ENCODE measurements around the gene NAXD. TPM values are rescaled to one million over a fixed set of nuclear protein-coding genes. Genes with fewer than 3 reads are reported as not detected.
"Not testable (repeated sequence)": the region's sequence is repeated elsewhere in the genome, so short reads cannot be mapped to it uniquely, and the experiment has no call there.

NAXD gene
- total and polyA plus RNA-seq, 4 experiments from 2014 or later = 20.4 to 33.4 (median 26.5) TPM

DNA sequence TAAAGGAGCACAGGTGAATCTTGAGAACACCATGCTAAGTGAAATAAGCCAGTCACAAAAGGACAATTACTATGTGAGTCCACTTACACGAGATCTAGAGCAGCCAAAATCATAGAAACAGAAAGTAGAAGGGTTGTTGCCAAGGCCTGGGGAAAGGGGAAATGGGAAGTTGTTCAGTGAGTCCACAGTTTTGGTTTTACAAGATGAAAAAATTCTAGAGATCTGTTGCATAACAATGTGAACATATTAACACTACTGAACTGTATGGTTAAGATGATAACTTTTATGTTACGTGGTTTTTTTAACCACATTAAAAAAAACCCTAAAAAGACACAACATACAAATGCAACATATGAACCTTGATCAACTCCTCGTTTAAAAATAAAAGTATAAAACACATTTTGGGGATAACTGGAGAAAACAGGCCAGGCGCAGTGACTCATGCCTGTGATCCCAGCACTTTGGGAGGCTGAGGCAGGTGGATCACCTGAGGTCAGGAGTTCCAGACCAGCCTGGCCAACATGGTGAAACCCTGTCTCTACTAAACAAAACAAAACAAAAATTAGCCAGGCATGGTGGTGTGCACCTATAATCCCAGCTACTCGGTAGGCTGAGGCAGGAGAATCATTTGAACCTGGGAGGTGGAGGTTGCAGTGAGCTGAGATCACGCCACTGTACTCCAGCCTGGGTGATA is 43.0 kb downstream of the NAXD start:
- DNase-seq = peak in 4 of 5 donors; percentile 16 to 47 (median 20)
- H3K4me3 ChIP-seq (ENCODE audit: low read length in 2 of 2); H3K9me3 ChIP-seq (ENCODE audit: control insufficient read depth in 1 of 2, low read length in 2 of 2); CTCF ChIA-PET (ENCODE audit: partially characterized antibody); H3K27me3 Mint-ChIP-seq; H3K27ac ChIP-seq (ENCODE audit: low read depth, low read length); H3K27me3 ChIP-seq (ENCODE audit: insufficient read depth, low read length); intact Hi-C loops (cut with micrococcal nuclease); H3K9me3 Mint-ChIP-seq: not testable (repeated sequence)
- H3K36me3 Mint-ChIP-seq = peaks cover 44 to 62% of the 10 kb centered on the region in 2 donors
- peaks cover 34% of the 10 kb centered on the region for H3K36me3 ChIP-seq (ENCODE audit: insufficient read depth, low read length)
- peaks cover 25 to 45% (median 33%) of the 10 kb centered on the region in 4 donors for H3K4me1 Mint-ChIP-seq
- peak overlapping the region; percentile 30 to 79 (median 75) for H3K27ac Mint-ChIP-seq
- peak overlapping the region in 6 of 8 donors; percentile 3 to 51 (median 30) for H3K4me3 Mint-ChIP-seq
- H3K4me1 ChIP-seq (ENCODE audit: insufficient read depth, low read length) = peaks cover 23% of the 10 kb centered on the region
- POLR2A ChIA-PET (ENCODE audit: partially characterized antibody) = interaction anchor here (1.4 kb wide), 1 partner anchor 54 kb away, joined by 3 read pairs; no protein-coding TSS in a partner anchor

DNA sequence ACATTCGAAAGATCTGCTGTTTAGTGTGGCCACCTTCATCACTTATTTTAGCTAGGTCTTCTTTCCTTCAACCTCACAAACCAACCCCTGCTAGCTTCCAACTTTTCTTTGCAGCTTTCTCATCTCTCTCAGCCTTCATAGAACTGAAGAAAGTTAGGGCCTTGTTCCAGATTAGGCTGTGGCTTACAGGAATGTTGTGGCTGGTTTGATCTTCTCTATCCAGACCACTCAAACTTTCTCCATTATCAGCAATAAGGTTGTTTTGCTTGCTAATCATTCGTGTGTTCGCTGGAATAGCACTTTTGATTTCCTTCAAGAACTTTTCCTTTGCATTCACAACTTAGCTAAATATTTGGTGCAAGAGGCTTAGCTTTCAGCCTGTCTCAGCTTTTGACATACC is 45.9 kb downstream of the NAXD start:
- Histone ChIP-seq H3K27me3 (ENCODE audit: insufficient read depth, low read length) (no peaks in the 10 kb centered on the region), H3K4me1 (ENCODE audit: insufficient read depth, low read length) (peaks cover 23% of the 10 kb centered on the region), H3K4me3 (ENCODE audit: low read length in 2 of 2) (no peak overlapping the region), H3K27ac (ENCODE audit: low read depth, low read length) (no peak overlapping the region), H3K36me3 (ENCODE audit: insufficient read depth, low read length) (peaks cover 42% of the 10 kb centered on the region), H3K9me3 (ENCODE audit: control insufficient read depth in 1 of 2, low read length in 2 of 2) (no peaks in the 10 kb centered on the region)
- peaks cover 56 to 71% of the 10 kb centered on the region in 2 donors for H3K36me3 Mint-ChIP-seq
- POLR2A ChIA-PET (ENCODE audit: partially characterized antibody) = no interaction called here
- CTCF ChIA-PET (ENCODE audit: partially characterized antibody) = interaction anchor here (2.1 kb wide), 1 partner anchor 21 kb away, joined by 8 read pairs; no protein-coding TSS in a partner anchor
- no peak for DNase-seq
- H3K27me3 Mint-ChIP-seq = no peaks in the 10 kb centered on the region
- no peak overlapping the region for H3K4me3 Mint-ChIP-seq
- intact Hi-C loops (cut with micrococcal nuclease) = no loop called here
- peaks cover 24 to 35% (median 30%) of the 10 kb centered on the region in 4 donors for H3K4me1 Mint-ChIP-seq
- H3K27ac Mint-ChIP-seq = peak overlapping the region in 1 of 7 donors; percentile 43
- peaks cover 0 to 4% (median 0%) of the 10 kb centered on the region in 8 donors for H3K9me3 Mint-ChIP-seq

DNA sequence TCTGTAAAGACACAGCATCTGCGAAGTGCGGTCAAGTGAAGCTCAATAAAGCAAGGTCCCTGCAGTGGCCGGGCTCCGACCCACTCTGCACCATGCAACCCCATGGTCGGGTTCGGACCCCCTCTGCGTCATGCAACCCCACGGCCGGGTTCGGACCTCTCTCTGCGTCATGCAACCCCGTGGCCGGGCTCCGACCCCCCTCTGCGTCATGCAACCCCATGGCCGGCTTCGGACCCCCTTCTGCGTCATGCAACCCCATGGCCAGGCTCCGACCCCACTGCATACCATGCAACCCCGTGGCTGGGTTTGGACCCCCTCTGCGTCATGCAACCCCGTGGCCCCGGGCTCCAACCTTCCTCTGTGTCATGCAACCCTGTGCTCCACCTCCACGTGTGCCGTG is 46.7 kb downstream of the NAXD start:
- Mint-ChIP-seq H3K4me1 (peaks cover 23 to 34% (median 28%) of the 10 kb centered on the region in 4 donors), H3K27ac (peak overlapping the region in 2 of 7 donors; percentile 63 to 65), H3K9me3 (peaks cover 0 to 4% (median 0%) of the 10 kb centered on the region in 8 donors), H3K27me3 (no peaks in the 10 kb centered on the region), H3K4me3 (peak overlapping the region in 1 of 8 donors; percentile 11), H3K36me3 (peaks cover 60 to 76% of the 10 kb centered on the region in 2 donors)
- peaks cover 50% of the 10 kb centered on the region for H3K36me3 ChIP-seq (ENCODE audit: insufficient read depth, low read length)
- ChIA-PET POLR2A (ENCODE audit: partially characterized antibody) (no interaction called here), CTCF (ENCODE audit: partially characterized antibody) (interaction anchor here (1.3 to 2.1 kb wide), 2 partner anchors 20 to 68 kb away, joined by 3 to 8 read pairs; no protein-coding TSS in a partner anchor)
- DNase-seq = no peak
- no peak overlapping the region for H3K4me3 ChIP-seq (ENCODE audit: low read length in 2 of 2)
- no peaks in the 10 kb centered on the region for H3K27me3 ChIP-seq (ENCODE audit: insufficient read depth, low read length)
- intact Hi-C loops (cut with micrococcal nuclease) = no loop called here
- peaks cover 23% of the 10 kb centered on the region for H3K4me1 ChIP-seq (ENCODE audit: insufficient read depth, low read length)
- H3K9me3 ChIP-seq (ENCODE audit: control insufficient read depth in 1 of 2, low read length in 2 of 2) = no peaks in the 10 kb centered on the region
- no peak overlapping the region for H3K27ac ChIP-seq (ENCODE audit: low read depth, low read length)

DNA sequence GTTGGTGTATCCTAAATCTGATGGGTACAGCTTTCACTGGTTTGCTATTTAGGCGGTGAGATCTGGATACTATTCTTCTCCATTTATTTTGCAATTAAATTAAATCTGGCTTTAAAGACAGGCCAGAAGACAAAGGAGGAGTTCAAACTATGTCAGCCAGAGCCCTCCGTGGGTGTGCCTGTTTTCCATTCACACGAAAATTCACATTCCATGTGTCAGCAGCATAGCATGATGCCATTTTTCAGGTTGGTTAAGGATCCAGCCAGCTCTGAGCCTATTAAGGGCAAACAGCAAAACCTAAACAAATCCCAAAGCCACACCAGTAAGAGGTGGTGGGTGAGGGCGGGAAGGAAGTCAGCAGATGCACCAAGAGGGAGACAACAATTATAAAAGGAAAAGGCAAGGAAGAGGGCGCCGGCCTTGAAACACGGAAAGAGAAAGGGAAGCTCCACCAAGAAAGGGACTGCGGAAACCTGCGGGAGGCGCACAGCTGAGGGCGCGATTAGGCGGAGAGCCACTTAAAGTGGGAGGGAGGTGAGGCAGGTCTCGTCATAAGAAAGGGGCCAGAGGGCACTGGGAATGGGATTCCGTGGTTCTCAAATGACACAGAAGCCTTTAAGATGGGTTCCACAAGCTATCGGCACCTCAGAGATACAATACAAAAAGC is 47.6 kb downstream of the NAXD start:
- no peak for DNase-seq

DNA sequence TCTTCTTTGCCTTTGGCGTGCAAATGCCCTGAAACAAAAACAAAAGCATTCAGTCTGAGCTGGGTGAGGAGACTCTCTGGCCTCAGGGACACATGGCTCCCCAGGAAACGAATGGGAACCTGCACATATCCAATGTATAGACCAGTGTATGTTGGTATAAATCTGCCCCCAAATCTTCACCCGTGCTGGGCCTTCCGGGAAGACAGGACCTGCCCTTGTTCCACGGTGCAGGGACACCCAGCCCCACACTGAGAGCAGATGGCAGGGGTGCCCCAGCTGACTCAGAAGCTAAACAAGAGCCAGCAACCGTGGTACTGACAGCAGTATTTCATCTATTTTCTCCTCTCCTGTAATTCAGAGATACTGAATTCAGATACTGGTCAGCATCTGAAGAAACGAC is 48.1 kb downstream of the NAXD start:
- ChIA-PET POLR2A (ENCODE audit: partially characterized antibody) (interaction anchor here (0.8 kb wide), 1 partner anchor 52 kb away, joined by 3 read pairs; no protein-coding TSS in a partner anchor), CTCF (ENCODE audit: partially characterized antibody) (interaction anchor here (2.1 kb wide), 1 partner anchor 32 kb away, joined by 5 read pairs; no protein-coding TSS in a partner anchor)
- Histone ChIP-seq H3K4me1 (ENCODE audit: insufficient read depth, low read length) (peaks cover 9% of the 10 kb centered on the region), H3K27me3 (ENCODE audit: insufficient read depth, low read length) (no peaks in the 10 kb centered on the region), H3K36me3 (ENCODE audit: insufficient read depth, low read length) (peaks cover 61% of the 10 kb centered on the region), H3K9me3 (ENCODE audit: control insufficient read depth in 1 of 2, low read length in 2 of 2) (no peaks in the 10 kb centered on the region), H3K4me3 (ENCODE audit: low read length in 2 of 2) (no peak overlapping the region), H3K27ac (ENCODE audit: low read depth, low read length) (no peak overlapping the region)
- peaks cover 12 to 20% (median 16%) of the 10 kb centered on the region in 4 donors for H3K4me1 Mint-ChIP-seq
- H3K36me3 Mint-ChIP-seq = peaks cover 63 to 81% of the 10 kb centered on the region in 2 donors
- intact Hi-C loops (cut with micrococcal nuclease) = no loop called here
- H3K4me3 Mint-ChIP-seq = no peak overlapping the region
- peaks cover 0 to 4% (median 0%) of the 10 kb centered on the region in 8 donors for H3K9me3 Mint-ChIP-seq
- DNase-seq = no peak
- H3K27me3 Mint-ChIP-seq = no peaks in the 10 kb centered on the region
- peak overlapping the region in 2 of 7 donors; percentile 8 to 46 for H3K27ac Mint-ChIP-seq

More for the DNA sequence above, 47.6 kb downstream of the NAXD start:
- Mint-ChIP-seq H3K4me3 (no peak overlapping the region), H3K27ac (no peak overlapping the region), H3K36me3 (peaks cover 63 to 84% of the 10 kb centered on the region in 2 donors), H3K9me3 (peaks cover 0 to 4% (median 0%) of the 10 kb centered on the region in 8 donors), H3K4me1 (peaks cover 18 to 26% (median 22%) of the 10 kb centered on the region in 4 donors), H3K27me3 (no peaks in the 10 kb centered on the region)
- ChIA-PET CTCF (ENCODE audit: partially characterized antibody) (interaction anchor here (1.3 to 2.1 kb wide), 2 partner anchors 31 to 69 kb away, joined by 3 to 5 read pairs; no protein-coding TSS in a partner anchor), POLR2A (ENCODE audit: partially characterized antibody) (no interaction called here)
- Histone ChIP-seq H3K36me3 (ENCODE audit: insufficient read depth, low read length) (peaks cover 59% of the 10 kb centered on the region), H3K9me3 (ENCODE audit: control insufficient read depth in 1 of 2, low read length in 2 of 2) (no peaks in the 10 kb centered on the region), H3K4me1 (ENCODE audit: insufficient read depth, low read length) (peaks cover 15% of the 10 kb centered on the region), H3K27me3 (ENCODE audit: insufficient read depth, low read length) (no peaks in the 10 kb centered on the region), H3K27ac (ENCODE audit: low read depth, low read length) (no peak overlapping the region), H3K4me3 (ENCODE audit: low read length in 2 of 2) (no peak overlapping the region)
- intact Hi-C loops (cut with micrococcal nuclease) = no loop called here

DNA sequence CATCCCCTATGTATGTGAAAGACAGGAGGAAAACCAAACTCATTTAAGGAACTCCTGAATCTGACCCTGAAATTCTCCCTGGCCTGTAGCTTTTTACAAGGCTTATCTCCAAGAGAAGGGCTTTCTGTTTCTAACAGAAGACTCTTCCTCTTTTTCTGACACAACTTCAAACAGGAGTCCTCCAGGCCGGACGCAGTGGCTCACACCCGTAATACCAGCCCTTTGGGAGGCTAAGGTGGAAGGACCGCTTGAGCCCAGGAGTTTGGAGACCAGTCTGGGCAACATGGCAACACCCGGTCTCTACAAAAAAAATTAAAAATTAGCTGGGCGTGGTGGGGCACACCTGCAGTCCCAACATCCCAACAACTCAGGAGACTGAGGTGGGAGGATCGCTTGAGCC is 48.7 kb downstream of the NAXD start:
- Histone ChIP-seq H3K4me3 (ENCODE audit: low read length in 2 of 2) (no peak overlapping the region), H3K27me3 (ENCODE audit: insufficient read depth, low read length) (no peaks in the 10 kb centered on the region), H3K4me1 (ENCODE audit: insufficient read depth, low read length) (peaks cover 3% of the 10 kb centered on the region), H3K27ac (ENCODE audit: low read depth, low read length) (no peak overlapping the region), H3K9me3 (ENCODE audit: control insufficient read depth in 1 of 2, low read length in 2 of 2) (no peaks in the 10 kb centered on the region), H3K36me3 (ENCODE audit: insufficient read depth, low read length) (peaks cover 61% of the 10 kb centered on the region)
- Mint-ChIP-seq H3K27ac (no peak overlapping the region), H3K4me1 (peaks cover 7 to 15% (median 11%) of the 10 kb centered on the region in 4 donors), H3K9me3 (peaks cover 0 to 4% (median 0%) of the 10 kb centered on the region in 8 donors), H3K36me3 (peaks cover 67 to 83% of the 10 kb centered on the region in 2 donors), H3K27me3 (no peaks in the 10 kb centered on the region), H3K4me3 (no peak overlapping the region)
- intact Hi-C loops (cut with micrococcal nuclease) = no loop called here
- ChIA-PET CTCF (ENCODE audit: partially characterized antibody) (interaction anchor here (2.1 kb wide), 1 partner anchor 33 kb away, joined by 5 read pairs; no protein-coding TSS in a partner anchor), POLR2A (ENCODE audit: partially characterized antibody) (interaction anchor here (0.8 kb wide), 1 partner anchor 51 kb away, joined by 3 read pairs; no protein-coding TSS in a partner anchor)
- DNase-seq = no peak

DNA sequence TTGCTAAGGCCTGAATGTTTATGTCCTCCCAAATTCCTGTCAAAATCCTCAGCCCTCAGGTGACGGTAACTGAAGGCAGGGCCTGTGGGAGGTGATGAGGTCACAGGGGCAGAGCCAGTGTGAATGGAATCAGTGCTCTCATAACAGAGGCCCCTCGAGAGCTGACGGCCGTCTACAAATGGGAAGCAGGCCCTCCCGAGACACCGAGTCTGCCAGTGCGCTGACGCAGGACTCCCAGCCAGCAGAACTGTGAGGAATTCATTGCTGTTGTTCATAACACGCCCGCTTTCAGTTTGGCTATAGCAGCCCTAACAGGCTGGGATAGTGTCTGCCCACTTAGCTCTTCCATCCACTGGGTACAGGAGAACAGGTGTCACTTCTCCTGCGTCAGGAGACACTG is 49.3 kb downstream of the NAXD start:
- H3K27me3 Mint-ChIP-seq = no peaks in the 10 kb centered on the region
- no peaks in the 10 kb centered on the region for H3K27me3 ChIP-seq (ENCODE audit: insufficient read depth, low read length)
- intact Hi-C loops (cut with micrococcal nuclease) = no loop called here
- no peak for DNase-seq
- H3K4me1 ChIP-seq (ENCODE audit: insufficient read depth, low read length) = no peaks in the 10 kb centered on the region
- CTCF ChIA-PET (ENCODE audit: partially characterized antibody) = no interaction called here
- peaks cover 4 to 9% (median 5%) of the 10 kb centered on the region in 4 donors for H3K4me1 Mint-ChIP-seq
- peaks cover 61% of the 10 kb centered on the region for H3K36me3 ChIP-seq (ENCODE audit: insufficient read depth, low read length)
- POLR2A ChIA-PET (ENCODE audit: partially characterized antibody) = no interaction called here
- peaks cover 0 to 4% (median 0%) of the 10 kb centered on the region in 8 donors for H3K9me3 Mint-ChIP-seq
- no peaks in the 10 kb centered on the region for H3K9me3 ChIP-seq (ENCODE audit: control insufficient read depth in 1 of 2, low read length in 2 of 2)
- H3K4me3 ChIP-seq (ENCODE audit: low read length in 2 of 2) = no peak overlapping the region
- H3K36me3 Mint-ChIP-seq = peaks cover 64 to 78% of the 10 kb centered on the region in 2 donors
- H3K27ac Mint-ChIP-seq = no peak overlapping the region
- H3K27ac ChIP-seq (ENCODE audit: low read depth, low read length) = no peak overlapping the region
- H3K4me3 Mint-ChIP-seq = no peak overlapping the region

All from CD4-positive, alpha-beta memory T cell (primary cell).